ENCODE data around the gene INTS3. TPM values are rescaled to one million over a fixed set of nuclear protein-coding genes. Genes with fewer than 3 reads are reported as not detected.

Gene INTS3
- total and polyA plus RNA-seq, 2 donors (not counting 3 experiments of a cell fraction or from before 2014, with no cell fraction given): 61.9 to 63.1 TPM

DNA sequence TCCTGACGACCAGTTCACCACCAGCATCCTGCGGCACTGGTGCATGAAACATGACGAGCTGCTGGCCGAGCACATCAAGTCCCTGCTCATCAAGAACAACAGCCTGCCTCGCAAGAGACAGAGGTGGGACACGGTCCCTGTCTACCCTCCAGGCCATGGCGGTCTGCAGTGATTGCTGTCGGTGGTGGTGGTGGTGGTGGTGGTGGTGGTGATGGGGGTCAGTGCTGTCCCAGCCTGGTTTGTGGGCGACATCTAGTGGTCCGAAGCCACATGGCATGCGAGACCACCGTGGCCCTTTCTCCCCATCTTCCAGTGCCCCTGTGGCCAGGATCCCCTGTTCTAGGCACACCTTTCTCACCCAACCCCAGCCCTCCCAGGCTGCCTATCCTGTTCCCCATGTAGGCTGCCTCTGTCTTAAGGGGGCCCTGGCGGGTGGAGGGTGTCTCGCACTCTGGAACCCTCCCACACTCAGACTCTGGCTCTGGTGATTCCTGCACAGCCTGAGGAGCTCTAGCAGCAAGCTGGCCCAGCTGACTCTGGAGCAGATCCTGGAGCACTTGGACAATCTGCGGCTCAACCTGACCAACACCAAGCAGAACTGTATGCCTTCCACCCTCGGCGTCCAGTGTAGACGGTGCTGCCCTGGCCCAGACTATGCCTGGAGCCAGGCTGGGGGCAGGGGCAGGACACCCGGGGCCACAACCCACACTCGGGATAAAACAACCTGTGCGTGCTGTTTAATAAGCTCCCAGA, 44.2 kb downstream of the INTS3 start:
- peaks cover 51% of the 10 kb centered on the region for H3K4me1 ChIP-seq (ENCODE audit: control insufficient read depth, extremely low read depth, insufficient read depth, low read length)
- H3K4me3 ChIP-seq (replicated peaks in 1 of 3; ENCODE audit: insufficient read depth in 1 of 3, low read depth in 1 of 3, low read length in 3 of 3): no peak overlapping the region
- POLR2A ChIA-PET: no interaction called here
- H3K79me2 ChIP-seq (ENCODE audit: control insufficient read depth, insufficient read depth, low read length): no peaks in the 10 kb centered on the region
- no peaks in the 10 kb centered on the region for H3K9me1 ChIP-seq (replicated peaks; ENCODE audit: control insufficient read depth, extremely low read depth, insufficient read depth, low read length)
- peaks cover 5 to 19% of the 10 kb centered on the region in 2 experiments for H3K36me3 ChIP-seq (ENCODE audit: control insufficient read depth in 2 of 2, extremely low read depth in 1 of 2, insufficient read depth in 2 of 2, low read length in 2 of 2)
- H4K20me1 ChIP-seq (replicated peaks; ENCODE audit: control insufficient read depth, extremely low read depth, insufficient read depth, low read length): no peaks in the 10 kb centered on the region
- BruUV-seq (replicated peaks): no TSS peak
- no peak overlapping the region for H2AFZ ChIP-seq (ENCODE audit: low read depth, low read length)
- no peaks in the 10 kb centered on the region for H3K9me3 ChIP-seq (replicated peaks; ENCODE audit: control insufficient read depth, insufficient read depth, low read length)
- no peaks in the 10 kb centered on the region for H3K27me3 ChIP-seq (ENCODE audit: control insufficient read depth in 2 of 2, insufficient read depth in 2 of 2, low read length in 2 of 2)
- peak; percentile 14 for TF ChIP-seq MAX (IDR thresholded peaks at IDR 0.05; ENCODE audit: insufficient read depth, insufficient read length)
- TF ChIP-seq JUN (IDR thresholded peaks at IDR 0.05; ENCODE audit: borderline replicate concordance, insufficient read depth, insufficient read length, low read depth): no peak
- TF ChIP-seq MYC (IDR thresholded peaks at IDR 0.05; ENCODE audit: low read depth, low read length): no peak
- peak; percentile 54 to 77 for TF ChIP-seq CTCF (IDR thresholded peaks at IDR 0.05; ENCODE audit: extremely low read depth in 1 of 2, insufficient read depth in 1 of 2, low read depth in 1 of 2, low read length in 2 of 2)
- no peak overlapping the region for H3K4me2 ChIP-seq (ENCODE audit: insufficient read depth, low read length)
- intact Hi-C loops (cut with micrococcal nuclease): loop anchor here (1.0 to 2.0 kb wide), 7 partner anchors 9 to 261 kb away; no protein-coding TSS in a partner anchor
- CTCF ChIA-PET: interaction anchor here (0.6 to 6.2 kb wide), 14 partner anchors 8 to 215 kb away, joined by 3 to 83 read pairs (median 6); partner anchors contain the start of genes NPR1, RAB13 and S100A13
- H3K9ac ChIP-seq (replicated peaks; ENCODE audit: extremely low read depth, insufficient read depth, low read length): no peak overlapping the region
- no peak overlapping the region for H3K27ac ChIP-seq (ENCODE audit: insufficient read depth, low read depth, low read length)
- FAIRE-seq (peak; percentile 64), DNase-seq (ENCODE audit: low read depth, low spot score) (peak; percentile 41)
- dilution Hi-C loops (cut with MboI; ENCODE audit: extremely low pct_ligation_motif_present, low sequenced_read_pairs): no loop called here
